HG03196 (cell line): Measurements from ENCODE around the gene IFT80.

Source experiments
- ATAC-seq: cut with Tn5 transposase; IDR thresholded peaks from one replicate; pipeline ENCODE4 v1.9.1; 2021; ENCODE audit not compliant: unreplicated experiment

The IFT80 gene

GRCh38 chr3:160401291-160402095, 2.5 kb upstream of the IFT80 start:
- ATAC-seq, result no peak

GRCh38 chr3:160400702-160401150, 1.7 kb upstream of the IFT80 start:
- ATAC-seq, result no peak

GRCh38 chr3:160400030-160400701, 1.1 kb upstream of the IFT80 start:
- ATAC-seq, result peak; percentile 7

- peak; percentile 5 for ATAC-seq
These were observed 253 bp downstream of the IFT80 start for GRCh38 chr3:160398820-160399124.

GRCh38 chr3:160395297-160395696, 3.7 kb downstream of the IFT80 start:
- no peak for ATAC-seq

GRCh38 chr3:160394009-160394392, 5.0 kb downstream of the IFT80 start:
- ATAC-seq, result no peak

- no peak for ATAC-seq
These were observed 5.5 kb downstream of the IFT80 start for GRCh38 chr3:160393346-160394008.

GRCh38 chr3:160392798-160393197, 6.2 kb downstream of the IFT80 start:
- ATAC-seq, result no peak

- ATAC-seq, result no peak
These were observed 8.4 kb downstream of the IFT80 start for GRCh38 chr3:160390565-160391138.

- no peak for ATAC-seq
These were observed 14.2 kb downstream of the IFT80 start for GRCh38 chr3:160384639-160385318.

- ATAC-seq, result no peak
These were observed 17.6 kb downstream of the IFT80 start for GRCh38 chr3:160381470-160381869.

- ATAC-seq, result no peak
These were observed 19.3 kb downstream of the IFT80 start for GRCh38 chr3:160379628-160380214.

GRCh38 chr3:160378331-160379109, 20.5 kb downstream of the IFT80 start:
- ATAC-seq, result no peak

GRCh38 chr3:160376681-160377080, 22.3 kb downstream of the IFT80 start:
- ATAC-seq, result no peak

GRCh38 chr3:160374925-160375324, 24.1 kb downstream of the IFT80 start:
- no peak for ATAC-seq

GRCh38 chr3:160374472-160374871, 24.6 kb downstream of the IFT80 start:
- ATAC-seq, result no peak

GRCh38 chr3:160373655-160374054, 25.4 kb downstream of the IFT80 start:
- ATAC-seq, result no peak

- ATAC-seq, result no peak
These were observed 26.2 kb downstream of the IFT80 start for GRCh38 chr3:160372780-160373179.

GRCh38 chr3:160370987-160371857, 27.8 kb downstream of the IFT80 start:
- ATAC-seq, result no peak
